Neural cell (in vitro differentiated cells): ENCODE results near the gene ANXA10. TPM values are rescaled to one million over a fixed set of nuclear protein-coding genes. Genes with fewer than 3 reads are reported as not detected.

Experiments used
- H2AFZ ChIP-seq: fragments of 200-600, 300-800 bp; sonication (generic), shearing (Covaris generic); 2 replicates; pipeline ENCODE4 v1.6.0; 2014; ENCODE audit warnings: low read depth, mild to moderate bottlenecking, antibody characterized with exemption, low read length, moderate library complexity
- H3F3A ChIP-seq: fragments of 200-600 bp; shearing (Covaris generic); 2 replicates; pipeline ENCODE4 v1.6.1; 2016; ENCODE audit warnings: mild to moderate bottlenecking, moderate library complexity, mixed read lengths, antibody characterized with exemption, low read length; ENCODE audit not compliant: insufficient read depth, poor library complexity, severe bottlenecking
- H3K27ac ChIP-seq: fragments of 200-600, 300-800 bp; sonication (generic), shearing (Covaris generic); 2 replicates; pipeline ENCODE4 v1.5.1; 2014; ENCODE audit warnings: mild to moderate bottlenecking, low read length, moderate library complexity
- H3K27me3 ChIP-seq: fragments of 300-800, 200-600 bp; sonication (generic), shearing (Covaris generic); 2 replicates; pipeline ENCODE4 v1.6.0; 2014; ENCODE audit warnings: mild to moderate bottlenecking, low read depth, low read length, moderate library complexity; ENCODE audit not compliant: insufficient read depth
- H3K36me3 ChIP-seq: fragments of 300-800, 200-600 bp; sonication (generic), shearing (Covaris generic); 2 replicates; pipeline ENCODE4 v1.5.1; 2014; ENCODE audit warnings: mild to moderate bottlenecking, antibody characterized with exemption, low read length, moderate library complexity; ENCODE audit not compliant: insufficient read depth
- H3K4me2 ChIP-seq: fragments of 300-800, 200-600 bp; sonication (generic), shearing (Covaris generic); 2 replicates; pipeline ENCODE4 v1.6.0; 2014; ENCODE audit warnings: mild to moderate bottlenecking, low read length
- H3K4me3 ChIP-seq: fragments of 300-800, 200-600 bp; sonication (generic), shearing (Covaris generic); 2 replicates; pipeline ENCODE4 v1.5.1; 2014; ENCODE audit warnings: mild to moderate bottlenecking, low read length, moderate library complexity
- H3K79me2 ChIP-seq: fragments of 200-600 bp; shearing (Covaris generic); replicated peaks from 2 replicates; pipeline ENCODE4 v1.6.0; 2014; ENCODE audit warnings: mild to moderate bottlenecking, low read length, moderate library complexity; ENCODE audit not compliant: insufficient read depth
- H3K9ac ChIP-seq: fragments of 300-800, 200-600 bp; sonication (generic), shearing (Covaris generic); 2 replicates; pipeline ENCODE4 v1.6.1; 2016; ENCODE audit warnings: mild to moderate bottlenecking, low read length, mixed read lengths
- H3K9me2 ChIP-seq: fragments of 200-600 bp; shearing (Covaris generic); 2 replicates; pipeline ENCODE4 v1.6.1; 2016; ENCODE audit warnings: mild to moderate bottlenecking, low read length, mixed read lengths; ENCODE audit not compliant: insufficient read depth
- H3K9me3 ChIP-seq: fragments of 200-600, 300-800 bp; sonication (generic), shearing (Covaris generic); 2 replicates; pipeline ENCODE4 v1.6.1; 2016; ENCODE audit warnings: mild to moderate bottlenecking, mixed run types, low read length, moderate library complexity, mixed read lengths
- H4K20me1 ChIP-seq: fragments of 200-600 bp; shearing (Covaris generic); 2 replicates; pipeline ENCODE4 v1.6.1; 2016; ENCODE audit warnings: mild to moderate bottlenecking, mixed run types; ENCODE audit not compliant: insufficient read depth
- EP300 ChIP-seq: fragments of 450-650 bp; conservative IDR thresholded peaks from 2 replicates; pipeline ENCODE4 v1.6.1; 2014; ENCODE audit warnings: antibody characterized with exemption, mild to moderate bottlenecking, moderate library complexity; ENCODE audit not compliant: poor library complexity, severe bottlenecking
- EZH2 ChIP-seq: fragments of 200-600, 300-800 bp; shearing (Covaris generic), sonication (generic); IDR thresholded peaks from 2 replicates; pipeline ENCODE4 v1.6.1; 2014; ENCODE audit warnings: antibody characterized with exemption, low read length, borderline replicate concordance, mild to moderate bottlenecking; ENCODE audit not compliant: insufficient read depth, poor library complexity, severe bottlenecking
- MXI1 ChIP-seq: fragments of 450-650 bp; conservative IDR thresholded peaks from 2 replicates; pipeline ENCODE4 v1.6.1; 2014; ENCODE audit warnings: antibody characterized with exemption, mild to moderate bottlenecking; ENCODE audit not compliant: poor library complexity, severe bottlenecking
- POLR2AphosphoS5 ChIP-seq: IDR thresholded peaks from 2 replicates; pipeline ENCODE4 v1.6.1; 2012
- RAD21 ChIP-seq: fragments of 450-650 bp; conservative IDR thresholded peaks from 2 replicates; pipeline ENCODE4 v1.6.1; 2014; ENCODE audit warnings: antibody characterized with exemption, mild to moderate bottlenecking, moderate library complexity
- REST ChIP-seq: IDR thresholded peaks from 2 replicates; pipeline ENCODE4 v1.6.1; 2012; ENCODE audit warnings: borderline replicate concordance
- SMC3 ChIP-seq: fragments of 450-650 bp; conservative IDR thresholded peaks from 2 replicates; pipeline ENCODE4 v1.6.1; 2014; ENCODE audit warnings: antibody characterized with exemption, mild to moderate bottlenecking, moderate library complexity; ENCODE audit not compliant: poor library complexity
- TAF1 ChIP-seq: IDR thresholded peaks from 2 replicates; pipeline ENCODE4 v1.6.1; 2012; ENCODE audit warnings: low read depth
- polyA plus RNA-seq: library from polyadenylated mRNA; depleted of rRNA; stranded (reverse); fragments of >200 nt; gene quantifications from 2 replicates; pipeline ENCODE4 v1.2.3, GENCODE V29; 2014
- TF ChIP-seq, protein P1 (sequence below): fragments of 450-650 bp; IDR thresholded peaks from 2 replicates; pipeline ENCODE4 v1.5.1; 2014; ENCODE audit warnings: antibody characterized with exemption, mild to moderate bottlenecking, moderate library complexity; ENCODE audit not compliant: poor library complexity, severe bottlenecking

ANXA10 gene
- polyA plus RNA-seq, 1 donor from 2014 or later: not detected

- no peak overlapping the region for H3K9ac ChIP-seq
Observed at GRCh38 chr4:168162604-168163003, 70.3 kb downstream of the ANXA10 start.

GRCh38 chr4:168163106-168163505 lies 70.8 kb downstream of the ANXA10 start:
- H3K4me2 ChIP-seq: no peak overlapping the region
- no peaks in the 10 kb centered on the region for H3K9me2 ChIP-seq
- no peak overlapping the region for H3K9ac ChIP-seq
- no peaks in the 10 kb centered on the region for H4K20me1 ChIP-seq
- no peak overlapping the region for H2AFZ ChIP-seq
- no peaks in the 10 kb centered on the region for H3K79me2 ChIP-seq
- no peaks in the 10 kb centered on the region for H3K27me3 ChIP-seq
- no peak for TF ChIP-seq EZH2
- no peak for TF ChIP-seq REST
- TF ChIP-seq RAD21: no peak
- TF ChIP-seq SMC3: no peak
- TF ChIP-seq, protein P1, sequence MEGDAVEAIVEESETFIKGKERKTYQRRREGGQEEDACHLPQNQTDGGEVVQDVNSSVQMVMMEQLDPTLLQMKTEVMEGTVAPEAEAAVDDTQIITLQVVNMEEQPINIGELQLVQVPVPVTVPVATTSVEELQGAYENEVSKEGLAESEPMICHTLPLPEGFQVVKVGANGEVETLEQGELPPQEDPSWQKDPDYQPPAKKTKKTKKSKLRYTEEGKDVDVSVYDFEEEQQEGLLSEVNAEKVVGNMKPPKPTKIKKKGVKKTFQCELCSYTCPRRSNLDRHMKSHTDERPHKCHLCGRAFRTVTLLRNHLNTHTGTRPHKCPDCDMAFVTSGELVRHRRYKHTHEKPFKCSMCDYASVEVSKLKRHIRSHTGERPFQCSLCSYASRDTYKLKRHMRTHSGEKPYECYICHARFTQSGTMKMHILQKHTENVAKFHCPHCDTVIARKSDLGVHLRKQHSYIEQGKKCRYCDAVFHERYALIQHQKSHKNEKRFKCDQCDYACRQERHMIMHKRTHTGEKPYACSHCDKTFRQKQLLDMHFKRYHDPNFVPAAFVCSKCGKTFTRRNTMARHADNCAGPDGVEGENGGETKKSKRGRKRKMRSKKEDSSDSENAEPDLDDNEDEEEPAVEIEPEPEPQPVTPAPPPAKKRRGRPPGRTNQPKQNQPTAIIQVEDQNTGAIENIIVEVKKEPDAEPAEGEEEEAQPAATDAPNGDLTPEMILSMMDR: no peak
- H3K27ac ChIP-seq: no peak overlapping the region
- no peaks in the 10 kb centered on the region for H3K36me3 ChIP-seq
- H3K4me3 ChIP-seq: no peak overlapping the region
- H3K9me3 ChIP-seq: no peaks in the 10 kb centered on the region
- H3F3A ChIP-seq: no peaks in the 10 kb centered on the region

More at GRCh38 chr4:168162604-168163003, 70.3 kb downstream of the ANXA10 start:
- Histone ChIP-seq H3K79me2 (no peaks in the 10 kb centered on the region), H3K27me3 (no peaks in the 10 kb centered on the region), H4K20me1 (no peaks in the 10 kb centered on the region), H2AFZ (no peak overlapping the region), H3K9me2 (no peaks in the 10 kb centered on the region), H3K36me3 (no peaks in the 10 kb centered on the region), H3K9me3 (no peaks in the 10 kb centered on the region), H3K27ac (no peak overlapping the region), H3F3A (no peaks in the 10 kb centered on the region), H3K4me3 (no peak overlapping the region), H3K4me2 (no peak overlapping the region)
- TF ChIP-seq EZH2 (no peak), EP300 (no peak), MXI1 (no peak), TAF1 (no peak), SMC3 (no peak), REST (no peak), POLR2AphosphoS5 (no peak), RAD21 (no peak)
- TF ChIP-seq, protein P1: no peak
